RPMI8226 (cell line): ENCODE data around the gene VCPKMT.
A peak's percentile ranks its signal among the peaks of the same experiment; 100 is the strongest.

ENCODE experiments used
- DNase-seq: peaks from one replicate; pipeline ENCODE4 v3.0.0-alpha.2; 2015

VCPKMT gene

GRCh38 chr14:50116181-50116956, at the start of gene VCPKMT:
Gene VCPKMT, minus strand, starts transcription at chr14:50116572. Its CDS starts 20 bp downstream, at chr14:50116552.
- DNase-seq: peak; percentile 93

DNA sequence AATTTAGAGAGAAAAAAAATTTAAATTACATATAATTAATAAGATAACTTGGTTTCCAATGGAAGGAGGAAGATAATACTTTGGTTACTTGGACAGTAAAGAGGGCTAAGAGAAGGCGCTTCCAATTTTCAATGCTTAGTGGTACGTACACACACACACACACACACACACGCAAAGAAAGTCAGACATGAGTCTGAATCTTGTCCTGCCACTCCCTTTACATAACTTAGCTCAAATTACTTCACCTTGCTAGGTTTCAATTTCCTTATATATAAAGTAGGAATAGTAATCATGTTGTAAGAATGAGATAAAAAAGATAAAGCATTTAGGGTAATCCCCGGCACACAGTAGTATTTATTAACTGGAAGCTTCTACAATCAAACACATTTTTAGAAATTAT, 39.7 kb upstream of the VCPKMT start:
- no peak for DNase-seq

DNA sequence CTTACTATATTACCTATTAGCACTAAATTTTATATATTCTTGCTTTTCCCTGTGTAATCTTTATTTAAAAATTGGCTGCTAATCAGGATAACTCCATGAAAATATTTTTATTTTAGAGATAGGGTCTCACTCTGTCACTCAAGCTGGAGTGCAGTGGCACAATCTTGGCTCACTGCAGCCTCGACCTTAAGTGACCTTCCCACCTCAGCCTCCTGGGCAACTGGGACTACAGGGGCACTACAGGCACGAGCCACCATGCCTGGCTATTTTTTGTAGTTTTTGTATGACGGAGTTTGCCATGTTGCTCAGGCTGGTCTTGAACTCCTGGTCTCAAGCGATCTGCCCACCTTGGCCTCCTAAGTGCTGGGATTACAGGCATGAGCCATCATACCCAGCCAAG, 32.4 kb upstream of the VCPKMT start:
- DNase-seq: no peak

DNA sequence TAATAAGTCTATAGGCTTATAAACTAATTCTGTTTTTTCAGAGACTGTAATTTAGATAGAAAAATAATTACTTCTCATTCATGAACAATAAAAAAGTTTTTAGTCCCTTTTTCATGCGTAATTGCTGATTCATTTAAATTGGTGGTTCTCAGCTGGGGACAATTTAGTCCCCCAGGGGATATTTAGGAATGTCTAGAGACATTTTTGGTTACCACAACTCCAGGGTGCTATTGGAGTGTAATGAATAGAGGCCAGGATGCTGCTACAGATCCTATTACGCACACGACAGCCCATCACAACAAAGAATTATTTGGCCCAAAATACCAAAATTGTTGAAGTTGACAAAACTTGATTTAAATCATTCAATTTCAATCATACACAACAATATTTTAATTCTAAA, 22.8 kb upstream of the VCPKMT start:
- DNase-seq: no peak

GRCh38 chr14:50127802-50128201, 11.4 kb upstream of the VCPKMT start:
- DNase-seq: no peak

- DNase-seq: no peak
Measured at GRCh38 chr14:50123062-50123461, 6.7 kb upstream of the VCPKMT start.

GRCh38 chr14:50122291-50122690, 5.9 kb upstream of the VCPKMT start:
- no peak for DNase-seq

DNA sequence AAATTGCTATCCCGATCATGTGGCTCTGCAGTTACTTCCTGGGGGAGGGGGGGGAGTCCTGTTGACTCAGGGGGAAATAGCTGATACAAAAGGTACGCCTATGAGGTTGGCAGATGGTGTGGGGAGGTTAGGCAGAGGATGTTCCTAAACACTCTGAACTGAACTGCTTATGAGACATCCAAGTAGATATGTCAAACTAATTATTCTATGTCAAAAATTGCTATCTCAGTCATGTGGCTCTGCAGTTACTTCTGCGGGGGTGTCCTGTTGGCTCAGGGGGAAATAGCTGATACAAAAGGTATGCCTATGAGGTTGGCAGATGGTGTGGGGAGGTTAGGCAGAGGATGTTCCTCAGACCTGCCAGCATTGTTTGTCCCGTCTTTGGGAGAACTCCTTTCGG, 5.1 kb upstream of the VCPKMT start:
- DNase-seq: no peak

DNA sequence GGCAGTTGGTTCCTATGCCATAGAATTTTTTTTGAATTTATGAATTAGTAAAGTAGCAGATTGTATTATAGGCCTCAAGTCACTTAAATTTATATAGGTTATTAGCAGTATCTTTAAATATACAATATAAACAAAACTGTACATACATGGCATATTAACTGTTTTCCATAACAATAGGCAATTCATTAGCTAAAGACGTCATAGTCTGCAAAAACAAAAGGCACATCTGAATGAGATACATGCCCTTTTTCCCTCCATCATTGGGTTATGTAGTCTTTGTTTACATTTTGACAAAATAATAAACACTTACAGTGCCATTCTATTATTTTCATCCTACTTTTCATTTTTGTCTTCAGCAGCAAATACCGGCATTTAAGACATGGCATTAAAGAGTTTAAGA, 1.1 kb upstream of the VCPKMT start:
- DNase-seq: no peak

DNA sequence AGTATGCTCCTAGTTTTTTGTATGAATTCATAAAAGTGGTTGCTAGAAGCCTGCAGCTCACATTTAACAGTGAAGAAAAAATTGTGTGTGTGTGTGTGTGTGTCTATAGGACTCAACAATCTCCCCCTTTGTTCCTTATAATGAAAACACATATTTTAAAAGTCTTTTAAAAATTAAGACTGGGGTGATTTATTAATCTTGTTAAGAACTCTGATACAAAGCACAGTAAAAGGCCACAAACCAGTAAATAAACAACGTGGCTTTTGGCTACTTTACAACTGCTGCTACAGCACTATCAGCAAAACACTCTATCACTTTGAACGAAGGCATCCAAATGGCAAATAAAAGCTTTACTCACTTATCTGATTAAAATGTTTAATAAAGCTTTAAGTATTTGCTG, 594 bp upstream of the VCPKMT start:
- no peak for DNase-seq

- DNase-seq: no peak
Measured at GRCh38 chr14:50113381-50114035, 2.9 kb downstream of the VCPKMT start.

- no peak for DNase-seq
Measured at GRCh38 chr14:50110323-50111037, 5.9 kb downstream of the VCPKMT start.

DNA sequence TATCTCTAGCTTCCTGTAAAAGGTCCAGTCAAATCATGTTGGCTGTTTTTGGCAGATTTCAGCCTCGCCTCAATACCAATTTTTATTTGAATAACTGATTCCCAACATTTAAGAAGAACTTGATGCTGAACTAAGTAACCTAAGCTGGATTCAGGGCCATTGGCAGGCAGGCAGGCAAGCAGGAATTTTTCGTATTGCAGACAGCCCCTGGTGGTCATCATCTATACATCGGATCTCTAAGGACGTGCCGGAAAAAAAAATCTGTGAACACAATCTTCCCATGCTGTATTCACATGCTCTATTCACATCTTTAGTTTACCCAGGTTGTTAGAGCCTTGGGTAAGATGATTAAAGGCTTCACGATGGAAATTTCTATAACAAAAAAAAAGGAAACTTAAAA, 7.0 kb downstream of the VCPKMT start:
- DNase-seq: no peak

DNA sequence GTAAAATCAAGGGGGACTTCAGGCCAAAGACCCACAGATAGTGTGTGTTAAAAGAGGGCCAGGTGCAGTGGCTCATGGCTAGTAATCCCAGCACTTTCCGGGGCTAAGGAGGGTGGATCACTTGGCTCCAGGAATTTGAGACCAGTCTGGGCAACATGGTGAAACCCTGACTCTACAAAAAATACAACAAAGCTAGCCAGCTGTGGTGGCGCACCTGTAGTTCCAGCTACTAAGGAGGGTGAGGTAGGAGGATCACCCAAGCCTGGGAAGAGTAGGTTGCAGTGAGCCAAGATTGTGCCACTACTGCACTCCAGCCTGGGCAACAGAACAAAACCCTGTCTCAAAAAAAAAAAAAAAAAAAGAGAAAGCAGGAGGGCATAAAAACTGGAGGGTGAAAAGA, 8.5 kb downstream of the VCPKMT start:
- DNase-seq: no peak

GRCh38 chr14:50106178-50106577, 10.2 kb downstream of the VCPKMT start:
- no peak for DNase-seq

DNA sequence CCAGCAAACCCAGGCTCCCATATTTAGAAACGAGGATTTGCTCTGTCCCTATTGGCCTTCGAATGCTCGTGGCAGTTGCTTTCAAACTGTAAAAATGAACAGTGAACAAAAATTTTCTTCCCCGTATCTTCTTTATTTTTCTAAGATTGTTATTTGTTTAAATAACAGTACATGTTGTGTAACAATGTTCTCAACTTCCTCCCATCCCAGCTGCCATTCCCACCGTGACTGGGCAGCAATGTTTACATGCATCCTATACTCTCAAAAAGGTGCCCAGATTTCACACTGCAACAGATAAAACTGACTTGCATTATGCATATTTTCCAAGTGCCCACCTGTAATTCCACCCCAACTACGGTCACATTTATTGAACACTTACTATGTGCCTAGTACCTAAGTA, 12.8 kb downstream of the VCPKMT start:
- DNase-seq: no peak

GRCh38 chr14:50101417-50101816, 15.0 kb downstream of the VCPKMT start:
- no peak for DNase-seq

GRCh38 chr14:50100805-50101204, 15.6 kb downstream of the VCPKMT start:
- DNase-seq: no peak

GRCh38 chr14:50099335-50099734, 17.0 kb downstream of the VCPKMT start:
- no peak for DNase-seq

GRCh38 chr14:50095895-50096294, 20.5 kb downstream of the VCPKMT start:
- no peak for DNase-seq

DNA sequence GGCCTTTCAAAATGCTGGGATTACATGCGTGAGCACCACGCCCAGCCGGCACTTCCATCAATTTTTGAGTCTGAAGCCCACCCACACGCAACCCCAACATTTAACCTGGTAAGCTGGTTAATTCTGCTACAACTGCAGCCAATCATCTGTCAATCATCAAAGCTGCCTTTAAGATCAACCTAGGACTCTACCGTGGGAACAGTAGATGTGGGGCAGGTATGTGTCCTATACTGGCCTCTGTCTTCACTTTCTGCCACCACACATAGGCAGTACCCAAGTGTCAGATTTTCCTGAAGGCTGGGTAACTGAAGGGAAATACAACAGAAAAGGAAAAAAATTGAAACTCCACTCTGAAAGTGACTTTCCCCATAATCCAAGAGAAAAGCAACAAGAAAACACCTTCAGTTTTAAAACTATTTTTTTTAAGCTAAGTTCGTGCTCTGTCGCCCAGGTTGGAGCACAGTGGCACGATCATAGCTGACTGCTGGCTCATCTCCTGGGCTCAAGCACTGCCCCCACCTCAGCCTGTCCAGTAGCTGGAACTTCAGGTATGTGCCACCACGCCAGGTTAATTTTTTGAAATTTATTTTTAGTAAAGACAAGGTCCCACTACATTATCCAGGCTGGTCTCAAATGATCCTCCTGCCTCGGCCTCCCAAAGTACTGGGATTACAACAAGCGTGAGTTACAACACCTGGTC, 22.2 kb downstream of the VCPKMT start:
- DNase-seq: no peak

DNA sequence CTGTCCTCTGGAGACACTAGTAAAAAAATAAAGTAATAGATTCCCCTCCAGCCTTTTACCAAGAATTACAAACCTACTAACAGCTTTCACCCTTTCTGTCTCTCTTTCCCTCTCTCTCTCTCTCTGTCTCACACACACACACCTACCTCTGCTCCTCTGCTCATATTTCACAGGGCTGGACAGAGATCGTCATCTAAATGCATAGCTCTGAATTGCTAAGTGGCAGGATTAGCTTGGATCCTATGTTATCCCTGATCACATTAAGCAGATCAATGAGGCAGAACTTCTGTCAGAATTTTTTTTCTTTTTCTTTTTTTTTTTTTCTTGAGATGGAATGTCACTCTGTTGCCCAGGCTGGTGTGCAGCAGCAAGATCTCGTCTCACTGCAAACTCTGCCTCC, 22.9 kb downstream of the VCPKMT start:
- no peak for DNase-seq

DNA sequence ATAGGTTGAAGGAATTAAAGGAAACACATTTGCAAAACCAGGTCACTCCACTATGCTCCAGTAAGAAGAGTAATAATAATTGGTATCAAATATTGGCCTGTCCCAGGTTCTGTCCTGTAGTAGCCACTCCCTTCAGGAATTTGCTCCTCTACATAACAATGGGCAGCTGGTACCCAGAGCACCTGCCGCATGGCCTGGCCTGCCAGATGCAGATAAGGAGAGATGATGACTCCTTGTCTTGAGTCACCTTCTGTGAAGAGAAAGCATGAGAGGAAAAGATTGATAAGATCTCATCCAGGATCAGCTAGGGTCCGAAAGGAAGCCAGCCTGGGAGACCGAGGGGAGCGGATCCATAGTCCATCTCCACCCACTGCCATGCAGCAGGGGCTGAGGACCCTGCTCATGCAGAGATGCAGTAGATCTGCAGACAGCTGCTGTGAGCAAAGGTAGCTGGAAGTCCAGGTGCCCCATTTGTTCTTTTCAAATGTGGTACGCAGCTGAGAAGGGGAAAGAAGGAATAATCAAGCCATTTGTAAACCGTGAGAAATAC, 24.3 kb downstream of the VCPKMT start:
- no peak for DNase-seq
